Tibial nerve (tissue), 3 donors: ENCODE results near the gene PITRM1.

ENCODE experiments used
- POLR2A ChIP-seq, 2 donors: fragments of 450-650 bp; IDR thresholded peaks; one replicate each; pipeline ENCODE4 v1.6.1; 2017; ENCODE audit warnings: antibody characterized with exemption in 2 of 2, mild to moderate bottlenecking in 2 of 2, moderate library complexity in 2 of 2
- TF ChIP-seq, protein P1 (sequence below), 5 experiments: fragments of 200-600 bp in 3 of 5; fragments of 450-650 bp in 2 of 5; sonication (generic) in 3 of 5; IDR thresholded peaks; one replicate each; pipeline ENCODE4 v1.5.1; 2016 to 2019; ENCODE audit warnings: antibody characterized with exemption in 5 of 5, mild to moderate bottlenecking in 3 of 5, moderate library complexity in 2 of 5

DNA sequence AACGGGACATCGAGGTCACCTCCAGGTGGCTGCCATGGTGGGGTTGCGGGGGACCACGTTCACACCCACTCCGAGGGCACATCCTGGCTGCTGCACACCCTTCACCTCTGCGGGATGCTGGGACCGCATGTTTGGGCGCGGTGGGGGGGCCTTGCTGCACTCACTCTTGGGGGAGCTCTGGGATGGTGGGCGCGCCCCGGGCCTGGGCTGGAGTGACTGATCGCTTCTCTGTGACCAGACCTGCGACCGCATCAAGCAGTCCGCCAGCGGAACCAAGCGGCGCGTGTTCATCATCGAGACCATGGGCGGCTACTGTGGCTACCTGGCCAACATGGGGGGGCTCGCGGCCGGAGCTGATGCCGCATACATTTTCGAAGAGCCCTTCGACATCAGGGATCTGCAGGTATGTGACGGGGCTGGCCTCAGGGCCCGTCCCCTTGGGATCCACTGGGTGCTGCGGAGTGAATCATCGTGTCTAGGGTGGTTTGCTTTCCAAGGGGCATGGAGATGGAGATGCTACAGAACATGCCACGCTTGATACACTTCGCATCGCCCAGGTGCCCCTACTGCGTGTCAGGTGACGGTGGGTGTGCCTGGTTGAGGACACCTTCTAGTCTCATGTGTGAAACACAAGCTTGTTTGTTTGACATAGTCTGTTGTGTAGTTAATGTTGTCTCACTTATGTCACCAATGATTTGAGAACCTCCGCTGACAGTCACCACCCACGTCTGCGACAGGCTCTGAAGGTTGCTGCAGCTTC is 42.8 kb downstream of the PITRM1 start:
- TF ChIP-seq, protein P1, sequence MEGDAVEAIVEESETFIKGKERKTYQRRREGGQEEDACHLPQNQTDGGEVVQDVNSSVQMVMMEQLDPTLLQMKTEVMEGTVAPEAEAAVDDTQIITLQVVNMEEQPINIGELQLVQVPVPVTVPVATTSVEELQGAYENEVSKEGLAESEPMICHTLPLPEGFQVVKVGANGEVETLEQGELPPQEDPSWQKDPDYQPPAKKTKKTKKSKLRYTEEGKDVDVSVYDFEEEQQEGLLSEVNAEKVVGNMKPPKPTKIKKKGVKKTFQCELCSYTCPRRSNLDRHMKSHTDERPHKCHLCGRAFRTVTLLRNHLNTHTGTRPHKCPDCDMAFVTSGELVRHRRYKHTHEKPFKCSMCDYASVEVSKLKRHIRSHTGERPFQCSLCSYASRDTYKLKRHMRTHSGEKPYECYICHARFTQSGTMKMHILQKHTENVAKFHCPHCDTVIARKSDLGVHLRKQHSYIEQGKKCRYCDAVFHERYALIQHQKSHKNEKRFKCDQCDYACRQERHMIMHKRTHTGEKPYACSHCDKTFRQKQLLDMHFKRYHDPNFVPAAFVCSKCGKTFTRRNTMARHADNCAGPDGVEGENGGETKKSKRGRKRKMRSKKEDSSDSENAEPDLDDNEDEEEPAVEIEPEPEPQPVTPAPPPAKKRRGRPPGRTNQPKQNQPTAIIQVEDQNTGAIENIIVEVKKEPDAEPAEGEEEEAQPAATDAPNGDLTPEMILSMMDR (IDR thresholded peaks at IDR 0.05): no peak
- no peak for TF ChIP-seq POLR2A (IDR thresholded peaks at IDR 0.05)
